PC-3 (cell line): Measurements from ENCODE around the gene SKOR2.

Experiments
- CTCF ChIP-seq: fragments of 300-600 bp; sonication (generic); conservative IDR thresholded peaks from 2 replicates; pipeline ENCODE4 v1.5.1; 2017; ENCODE audit warnings: antibody characterized with exemption, low read depth, mild to moderate bottlenecking, low read length
- EZH2 ChIP-seq: fragments of 300-600 bp; sonication (generic); IDR thresholded peaks from one replicate; pipeline ENCODE4 v1.6.1; 2017; ENCODE audit warnings: antibody characterized with exemption, mild to moderate bottlenecking, low read length; ENCODE audit not compliant: unreplicated experiment
- EZH2phosphoT487 ChIP-seq: fragments of 300-600 bp; sonication (generic); IDR thresholded peaks from 2 replicates; pipeline ENCODE4 v1.6.1; 2018; ENCODE audit warnings: mild to moderate bottlenecking, antibody characterized with exemption, low read length, borderline replicate concordance

DNA sequence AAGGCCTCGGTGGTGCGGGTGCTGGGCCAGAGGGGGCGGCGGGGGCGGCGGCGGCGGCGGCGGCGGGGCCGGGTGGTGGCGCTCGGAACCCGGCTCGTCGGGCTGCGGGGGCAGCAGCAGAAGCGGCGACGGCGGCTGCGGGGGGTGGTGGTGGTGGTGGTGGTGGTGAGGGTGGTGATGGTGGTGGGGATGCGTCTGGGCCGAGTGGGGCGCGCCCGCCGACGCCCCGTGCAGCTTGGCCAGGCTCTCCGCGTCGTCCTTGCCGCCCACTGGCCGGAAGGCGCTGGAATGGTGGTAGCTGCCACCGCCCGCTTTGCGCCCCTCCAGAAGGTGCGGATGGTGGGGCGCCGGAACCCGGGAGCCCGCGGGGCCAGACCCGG is 4.4 kb downstream of the SKOR2 start:
- no peak for TF ChIP-seq CTCF
- no peak for TF ChIP-seq EZH2phosphoT487
- no peak for TF ChIP-seq EZH2
